Measurements from ENCODE around the gene ZNF695.
"Not testable (repeated sequence)": the region's sequence is repeated elsewhere in the genome, so short reads cannot be mapped to it uniquely, and the experiment has no call there.

- not testable (repeated sequence) for TF ChIP-seq POLR2A (IDR thresholded peaks at IDR 0.05; ENCODE audit: low read depth, low read length); TAF1 (IDR thresholded peaks at IDR 0.05; ENCODE audit: low read depth, low read length); SPI1 (IDR thresholded peaks at IDR 0.05; ENCODE audit: low read depth, low read length); POLR2AphosphoS5 (IDR thresholded peaks at IDR 0.05; ENCODE audit: low read depth, low read length); PAX5 (IDR thresholded peaks at IDR 0.05; ENCODE audit: insufficient read depth, low read length, severe bottlenecking); POU2F2 (IDR thresholded peaks at IDR 0.05; ENCODE audit: low read depth, low read length)
Observed at GRCh38 chr1:247024658-247025057, 16.8 kb upstream of the ZNF695 start.

Data from GM12891 (cell line).